Measurements from ENCODE around the gene SCFD1.

GRCh38 chr14:30603402-30603801, 18.7 kb upstream of the SCFD1 start:
- TF ChIP-seq CTCF (conservative IDR thresholded peaks at IDR 0.05 in 1 of 2, IDR thresholded peaks at IDR 0.05 in 1 of 2; ENCODE audit: low read depth in 1 of 2, low read length in 2 of 2) (no peak), EZH2 (IDR thresholded peaks at IDR 0.05; ENCODE audit: low read length, missing control alignments) (no peak)

All from fibroblast of lung (primary cell).